GM19238 (cell line): ENCODE measurements around the gene SPACA4.

Source experiments
- DNase-seq: peaks from one replicate; pipeline ENCODE4 v3.0.0; 2011; ENCODE audit warnings: low spot score; ENCODE audit not compliant: insufficient read length

The SPACA4 gene

DNA sequence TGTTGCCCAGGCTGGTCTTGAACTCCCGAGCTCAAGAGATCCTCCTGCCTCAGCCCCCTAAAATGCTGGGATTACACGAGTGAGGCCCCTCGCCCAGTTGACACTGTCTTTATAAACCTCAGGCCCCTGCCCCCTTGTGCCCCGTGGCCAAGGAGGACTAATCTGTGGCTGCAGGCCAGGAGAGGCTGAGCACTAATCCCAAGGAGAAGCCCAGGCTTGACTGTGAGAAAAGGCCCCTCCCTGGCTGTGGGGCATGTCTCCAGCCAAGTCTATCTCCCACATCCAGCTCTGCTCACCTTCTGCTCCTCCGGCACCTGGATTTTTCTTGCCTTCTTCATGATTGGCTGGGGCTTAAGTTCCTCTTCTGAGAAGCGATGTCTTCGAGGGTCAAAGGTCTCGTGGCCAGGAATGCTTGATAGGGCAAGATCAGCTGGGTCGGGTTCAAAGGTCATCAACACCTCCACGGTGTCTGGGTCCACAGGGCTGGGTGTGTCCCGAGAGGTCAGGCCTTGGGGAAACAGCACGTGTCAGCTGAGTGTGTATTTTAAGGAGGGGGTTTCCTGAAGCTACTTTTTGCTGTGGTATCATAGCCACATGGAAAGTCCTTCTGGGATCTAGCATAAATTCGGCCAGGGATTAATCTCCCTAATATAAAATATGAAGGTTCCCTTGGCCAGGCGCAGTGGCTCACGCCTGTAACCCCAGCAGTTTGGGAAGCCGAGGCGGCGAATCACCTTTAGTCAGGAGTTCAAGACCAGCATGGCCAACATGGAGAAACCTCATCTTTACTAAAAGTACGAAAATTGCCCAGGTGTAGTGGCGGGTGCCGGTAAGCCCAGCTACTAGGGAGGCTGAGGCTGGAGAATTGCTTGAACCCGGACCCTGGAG lies 26.9 kb downstream of the SPACA4 start:
- no peak for DNase-seq

DNA sequence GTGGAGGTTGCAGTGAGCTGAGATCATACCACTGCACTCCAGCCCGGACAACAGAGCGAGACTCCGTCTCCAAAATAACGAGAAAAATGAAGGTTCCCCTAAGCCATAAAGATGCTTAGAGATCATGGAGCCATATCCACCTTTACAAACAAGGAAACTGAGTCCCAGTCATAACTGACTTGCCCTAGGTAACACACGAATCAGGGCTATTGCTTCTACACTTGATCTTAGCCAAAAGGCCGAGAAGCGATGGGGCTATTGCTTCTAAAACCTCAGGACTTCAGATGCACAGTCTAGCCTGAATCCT lies 27.4 kb downstream of the SPACA4 start:
- DNase-seq: no peak

DNA sequence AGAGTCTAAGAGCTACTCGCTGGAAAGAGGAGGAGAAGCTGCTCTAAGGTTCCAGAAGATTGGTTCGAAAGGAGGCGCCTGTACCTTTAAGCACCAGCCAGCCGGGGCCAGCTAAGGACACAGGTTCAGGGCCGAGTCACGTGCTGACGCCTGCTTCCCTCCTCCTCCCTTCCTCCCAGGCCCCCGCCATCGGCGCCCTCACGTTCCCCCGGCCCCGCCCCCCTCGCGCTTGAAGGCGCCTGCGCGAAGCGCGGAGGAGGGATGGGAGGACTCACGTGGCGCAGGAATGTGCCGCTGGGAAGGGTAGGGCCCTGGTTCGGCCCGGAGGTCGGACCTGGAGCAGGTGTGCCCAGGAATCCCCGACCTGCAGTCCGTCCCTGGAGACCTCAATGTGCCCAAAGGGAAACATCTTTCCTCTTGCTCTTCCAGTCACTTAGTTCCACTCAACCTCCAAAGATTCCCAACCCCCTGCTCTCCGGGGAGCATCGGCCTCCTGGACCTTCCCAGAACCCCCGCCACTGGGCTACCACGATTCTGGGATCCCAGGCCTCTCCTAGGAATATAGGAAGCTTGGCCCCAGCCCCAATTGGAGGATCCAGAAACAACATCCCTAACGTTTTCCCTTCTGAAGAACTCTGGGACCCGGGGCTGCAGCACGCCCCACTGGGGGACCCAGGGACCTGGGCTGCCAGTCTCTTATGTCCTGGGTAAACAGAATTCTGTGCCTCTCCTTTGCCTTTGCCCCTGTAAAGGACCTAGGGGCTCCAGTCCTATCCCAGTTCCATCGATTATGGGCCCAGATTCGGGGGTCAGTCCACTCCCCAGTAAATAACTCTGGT lies 28.1 kb downstream of the SPACA4 start:
- DNase-seq: peak; percentile 88

DNA sequence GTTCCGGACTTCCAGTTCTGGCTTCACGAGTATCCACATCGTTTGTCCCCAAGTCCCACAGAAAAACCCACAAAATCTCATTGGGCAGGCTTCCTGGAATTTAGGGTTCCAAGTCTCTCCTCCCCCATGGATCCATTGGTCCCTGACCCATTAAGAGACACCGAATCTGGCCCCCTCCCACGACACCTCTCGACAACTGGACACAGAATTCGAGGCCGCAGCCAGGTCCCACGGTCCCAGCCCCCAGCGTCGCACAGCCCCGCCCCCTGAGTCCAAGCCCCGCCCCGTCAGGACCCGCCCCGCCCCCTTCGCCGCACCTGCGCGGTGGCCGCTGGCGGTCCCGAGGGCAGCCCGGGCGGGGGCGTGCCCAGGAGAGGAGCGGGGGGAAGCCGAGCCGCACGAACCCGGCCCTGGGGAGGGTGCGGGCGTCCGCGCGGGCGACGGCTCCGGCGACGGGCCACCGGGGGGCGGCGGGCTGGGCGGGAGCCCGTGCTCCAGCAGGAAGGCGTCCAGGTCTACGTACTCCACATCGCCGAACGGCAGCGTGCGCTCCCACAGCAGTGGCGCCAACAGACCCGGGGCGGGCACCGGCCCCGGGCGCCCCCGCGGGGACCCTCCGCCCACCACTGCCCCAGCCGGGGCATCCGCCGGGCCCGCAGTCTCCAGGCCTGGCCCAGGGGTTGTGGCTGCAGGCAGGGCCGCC lies 28.9 kb downstream of the SPACA4 start:
- peak; percentile 75 for DNase-seq

DNA sequence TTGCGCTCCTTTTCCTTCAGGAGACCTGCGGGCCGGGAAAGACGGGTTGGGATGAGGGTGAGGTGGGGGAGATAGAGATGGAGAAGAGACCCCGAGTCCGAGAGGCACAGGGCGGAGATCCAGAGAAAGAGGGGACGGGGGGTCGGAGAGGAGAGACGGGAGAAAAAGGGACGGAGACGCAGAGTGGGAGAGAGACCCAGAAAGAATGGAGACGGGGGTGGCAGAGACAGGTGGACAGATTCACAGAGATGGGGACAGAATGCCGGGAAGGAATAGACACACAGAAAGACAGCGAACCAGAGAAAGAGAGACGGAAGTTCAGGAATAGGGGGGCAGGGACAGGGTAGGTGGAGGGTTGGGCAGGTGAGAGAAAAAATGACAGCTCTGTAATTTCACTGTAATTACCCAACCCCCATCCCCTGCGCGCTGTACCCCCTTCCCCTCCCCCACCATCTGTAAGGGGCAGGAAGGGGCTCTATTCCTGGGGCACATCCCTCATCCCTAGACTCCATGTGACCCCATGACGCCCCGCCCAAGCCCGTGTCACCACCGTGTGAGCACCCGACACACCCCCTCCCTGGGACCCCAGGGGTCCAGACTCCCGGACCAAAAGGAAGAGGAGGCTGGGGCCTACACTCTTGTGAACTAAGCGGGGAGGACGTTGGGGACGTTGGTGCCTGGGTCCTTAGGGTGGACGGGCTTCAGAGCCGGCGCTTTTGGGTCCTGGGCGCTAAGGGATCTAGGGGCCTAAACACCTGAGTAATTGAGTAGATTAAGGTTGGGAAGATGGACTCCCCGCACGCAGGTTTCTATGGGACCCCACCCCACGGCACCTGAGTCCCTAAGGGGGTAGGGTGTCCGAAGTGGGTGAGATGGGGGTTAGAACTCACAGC lies 29.7 kb downstream of the SPACA4 start:
- no peak for DNase-seq

DNA sequence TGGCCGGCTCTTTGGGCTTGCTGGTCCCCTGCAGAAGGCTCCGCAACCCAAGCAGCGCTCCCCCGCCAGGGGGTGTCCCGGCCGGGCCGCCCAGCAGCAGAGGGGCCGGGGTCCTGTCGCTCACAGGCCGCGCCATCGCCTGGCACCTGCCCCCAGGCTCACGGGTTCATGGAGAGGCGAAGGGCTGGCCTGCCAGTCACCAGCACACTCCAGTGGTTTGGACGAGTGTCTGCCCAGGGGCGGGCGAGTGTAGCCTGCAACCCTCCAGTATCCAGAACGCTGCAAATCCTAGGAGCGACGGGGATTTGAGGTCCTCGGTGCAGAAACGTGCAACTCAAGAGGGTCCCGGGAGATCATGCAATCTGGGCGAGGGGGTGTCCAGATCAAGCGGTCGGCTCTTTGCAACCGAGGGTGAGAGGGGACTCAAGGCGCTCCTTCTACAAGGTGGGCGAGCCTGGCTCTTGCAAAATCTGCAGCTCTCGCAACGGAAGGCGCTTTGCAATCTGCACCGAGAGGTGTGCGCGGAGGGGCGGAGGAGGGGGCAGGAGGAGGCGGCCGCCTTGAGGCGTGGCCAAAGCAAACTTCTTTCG lies 30.4 kb downstream of the SPACA4 start, which contains the start of gene DBP:
Gene DBP, minus strand, starts transcription at position 521 of the 590 bp plus-strand sequence. Its CDS starts 385 bp downstream, at position 136.
- DNase-seq: no peak

DNA sequence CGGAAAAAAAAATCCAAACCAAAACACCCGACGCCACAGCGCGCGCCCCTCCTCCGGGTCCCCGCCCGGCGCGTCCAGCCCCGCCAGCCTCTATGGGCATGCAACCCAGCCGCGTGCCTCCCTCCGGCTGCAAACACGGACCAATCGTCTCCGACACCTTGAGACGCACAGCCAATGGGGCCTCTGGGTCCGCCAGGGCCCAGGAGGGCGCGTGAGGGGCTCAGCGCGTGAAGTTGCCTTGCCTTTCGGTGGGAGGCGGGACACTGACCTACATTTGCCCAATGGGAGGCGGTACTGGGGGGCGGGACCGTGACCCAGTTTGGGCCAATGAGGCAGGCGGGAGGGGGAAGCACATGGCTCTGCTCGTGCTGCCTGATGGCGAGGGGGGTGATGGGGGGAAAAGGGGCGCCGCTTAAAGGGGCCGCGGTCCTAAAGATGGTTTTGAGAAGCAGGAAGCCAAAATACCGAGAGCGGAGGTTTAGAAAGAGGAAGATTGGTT lies 31.0 kb downstream of the SPACA4 start:
- peak; percentile 94 for DNase-seq

DNA sequence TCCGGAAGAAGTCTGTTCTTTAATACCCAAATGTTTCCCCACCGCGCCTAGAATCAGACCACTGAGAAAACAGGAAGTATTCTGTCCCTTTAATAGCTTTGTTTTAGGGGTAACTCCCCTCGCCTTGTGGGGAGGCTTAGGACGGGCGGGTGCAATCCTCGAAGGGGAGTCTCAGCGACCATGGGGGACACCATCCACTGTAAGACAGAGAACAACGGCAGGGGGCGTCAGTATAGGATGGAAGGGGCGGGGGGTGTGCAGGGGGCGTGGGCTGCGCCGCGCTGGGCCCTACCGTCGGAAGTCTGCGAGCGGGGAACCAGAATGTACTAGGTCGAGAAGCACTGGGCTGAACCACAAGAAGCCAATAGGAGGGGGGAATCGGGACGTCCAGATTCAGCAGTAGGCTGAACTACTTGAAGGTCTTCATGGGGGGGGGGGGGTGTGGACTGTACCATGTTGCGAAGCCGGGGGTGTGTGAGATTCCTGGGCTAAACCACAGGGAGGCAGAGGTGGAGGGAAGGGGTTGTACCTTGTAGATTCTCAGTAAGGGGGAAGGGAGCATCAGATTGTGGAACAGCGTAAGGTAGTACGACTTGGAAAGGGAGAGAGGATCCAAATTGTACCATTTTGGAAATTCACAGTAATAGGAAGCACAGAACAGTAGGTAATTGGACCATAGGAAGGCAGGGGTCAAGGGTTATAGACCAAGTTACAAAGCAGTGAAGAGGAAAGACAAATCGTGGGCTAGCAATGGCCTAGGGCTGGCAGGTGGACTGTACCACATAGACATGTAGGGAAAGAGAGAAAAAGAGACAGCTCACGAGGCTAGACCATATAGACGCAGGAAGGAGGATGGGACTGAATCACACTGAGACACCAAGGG lies 31.6 kb downstream of the SPACA4 start:
- peak; percentile 69 for DNase-seq

DNA sequence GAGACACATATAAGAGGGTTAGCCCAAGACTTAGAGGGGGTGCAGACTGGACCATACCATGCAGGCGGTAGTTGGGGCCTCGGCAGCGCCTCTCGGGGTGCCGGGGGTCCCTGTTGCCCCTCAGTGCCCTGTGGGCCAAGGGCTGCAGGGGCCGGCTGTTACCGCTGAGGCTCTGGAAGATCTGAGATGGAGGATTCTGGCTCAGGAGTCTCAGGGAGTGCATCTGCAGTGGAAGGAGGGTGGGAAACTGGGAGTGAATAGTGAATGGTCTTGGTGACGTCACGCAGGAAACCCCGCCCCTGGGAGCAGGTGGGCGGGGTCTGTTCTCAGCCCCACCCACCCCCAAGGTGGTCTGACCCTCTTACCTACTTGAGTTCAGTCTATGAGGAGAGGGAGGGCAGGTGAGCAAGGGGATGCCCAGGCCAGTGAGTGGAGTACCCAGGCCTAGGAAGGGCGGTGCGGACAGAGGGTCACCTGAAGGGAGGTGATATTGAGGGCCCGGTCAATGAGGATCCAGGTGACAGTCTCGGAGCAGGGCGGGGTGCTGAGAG lies 32.4 kb downstream of the SPACA4 start:
- no peak for DNase-seq

DNA sequence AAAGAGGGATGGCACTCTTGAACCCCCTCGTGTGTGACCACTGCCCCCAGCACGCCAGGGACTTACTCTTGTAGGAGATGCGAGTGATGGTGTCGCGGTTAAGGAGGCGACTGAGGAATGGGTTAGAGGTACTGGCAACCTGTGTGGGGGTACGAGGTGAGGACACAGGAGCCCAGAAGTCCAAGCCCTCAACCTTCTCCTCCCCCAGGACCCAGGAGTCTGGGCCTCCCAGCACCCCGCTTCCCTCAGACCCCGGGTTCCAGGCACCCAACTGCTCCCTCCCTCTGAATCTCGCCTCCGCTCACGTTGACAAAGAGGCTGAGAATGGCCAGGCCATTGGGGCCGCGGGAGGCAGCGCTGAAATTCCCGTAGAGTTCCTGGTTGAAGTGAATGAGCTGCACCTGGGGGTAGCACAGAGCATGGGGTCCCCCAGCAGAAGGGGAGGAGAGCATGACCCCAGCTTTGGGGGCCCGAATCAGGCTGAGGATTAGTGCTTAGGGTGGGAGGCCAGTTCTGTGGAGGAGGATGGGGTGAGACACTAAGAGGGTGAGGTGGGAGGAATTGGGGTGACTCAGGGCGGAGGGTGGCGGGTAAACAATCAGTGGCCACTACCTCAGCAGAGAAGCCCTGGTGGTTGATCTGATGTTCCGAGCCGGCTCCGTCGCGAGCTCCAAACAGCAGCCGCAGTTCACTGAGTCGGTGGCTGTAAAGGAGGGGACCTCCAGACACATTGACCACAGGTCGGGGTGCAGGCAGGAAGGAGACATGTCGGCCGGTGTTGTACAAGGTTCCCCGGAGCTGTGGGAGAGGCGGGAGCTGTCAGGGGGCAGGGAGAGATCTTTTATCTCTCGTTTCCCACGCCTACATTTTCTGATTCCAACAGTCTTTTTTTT lies 33.2 kb downstream of the SPACA4 start:
- DNase-seq: no peak

DNA sequence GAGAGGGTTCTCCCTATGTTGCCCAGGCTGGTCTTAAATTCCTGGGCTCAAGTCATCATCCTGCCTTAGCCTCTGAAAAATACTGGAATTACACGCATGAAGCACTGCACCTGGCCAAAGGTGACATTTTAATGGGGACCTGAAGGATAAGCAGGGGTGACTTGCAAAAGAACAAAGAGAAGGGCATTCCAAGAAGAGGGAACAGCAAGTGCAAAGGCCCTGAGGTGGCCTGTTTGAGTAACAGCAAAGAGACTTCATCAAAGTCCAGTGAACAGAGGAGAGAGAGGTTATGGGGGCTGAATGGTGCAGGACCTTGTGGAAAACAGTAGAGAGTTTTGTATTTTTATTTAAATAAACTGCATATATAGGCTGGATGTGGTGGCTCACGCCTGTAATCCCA lies 35.3 kb downstream of the SPACA4 start:
- DNase-seq: no peak

DNA sequence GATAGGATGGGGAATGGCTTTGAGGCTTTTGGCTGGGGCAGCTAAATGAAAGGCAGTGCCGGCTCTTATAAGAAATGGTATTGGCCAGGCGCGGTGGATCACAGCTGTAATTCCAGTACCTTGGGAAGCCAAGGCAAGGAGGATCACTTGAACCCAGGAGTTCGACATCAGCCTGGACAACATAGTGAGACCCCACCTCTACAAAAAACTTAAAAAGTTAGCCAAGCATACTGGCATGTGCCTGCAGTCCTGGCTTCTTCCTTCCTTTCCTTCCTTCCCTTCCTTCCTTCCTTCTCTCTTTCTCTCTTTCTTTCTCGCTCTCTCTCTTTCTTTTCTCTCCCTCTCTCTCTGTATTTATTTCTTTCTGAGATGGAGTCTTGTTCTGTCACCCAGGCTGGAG lies 36.3 kb downstream of the SPACA4 start:
- no peak for DNase-seq

DNA sequence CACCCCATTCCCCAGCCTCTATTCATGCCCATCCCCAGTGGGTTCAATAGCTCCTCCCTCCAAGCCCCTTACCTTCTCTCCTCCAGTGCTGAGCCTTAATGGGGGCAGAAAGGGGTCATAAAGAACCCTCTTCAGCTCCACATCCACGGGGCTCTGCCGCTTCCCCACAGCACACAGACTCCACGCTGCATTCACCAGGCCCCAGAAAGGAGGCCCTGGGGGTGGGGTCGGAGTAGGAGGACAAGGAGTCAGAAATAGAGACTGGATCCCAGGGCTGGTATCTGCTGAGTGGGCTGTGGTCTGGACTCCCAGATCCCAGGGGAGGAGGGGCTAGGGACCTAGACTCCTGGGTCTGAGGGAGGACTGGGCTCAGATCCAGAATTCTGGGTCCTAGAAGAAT lies 37.8 kb downstream of the SPACA4 start:
- DNase-seq: no peak

DNA sequence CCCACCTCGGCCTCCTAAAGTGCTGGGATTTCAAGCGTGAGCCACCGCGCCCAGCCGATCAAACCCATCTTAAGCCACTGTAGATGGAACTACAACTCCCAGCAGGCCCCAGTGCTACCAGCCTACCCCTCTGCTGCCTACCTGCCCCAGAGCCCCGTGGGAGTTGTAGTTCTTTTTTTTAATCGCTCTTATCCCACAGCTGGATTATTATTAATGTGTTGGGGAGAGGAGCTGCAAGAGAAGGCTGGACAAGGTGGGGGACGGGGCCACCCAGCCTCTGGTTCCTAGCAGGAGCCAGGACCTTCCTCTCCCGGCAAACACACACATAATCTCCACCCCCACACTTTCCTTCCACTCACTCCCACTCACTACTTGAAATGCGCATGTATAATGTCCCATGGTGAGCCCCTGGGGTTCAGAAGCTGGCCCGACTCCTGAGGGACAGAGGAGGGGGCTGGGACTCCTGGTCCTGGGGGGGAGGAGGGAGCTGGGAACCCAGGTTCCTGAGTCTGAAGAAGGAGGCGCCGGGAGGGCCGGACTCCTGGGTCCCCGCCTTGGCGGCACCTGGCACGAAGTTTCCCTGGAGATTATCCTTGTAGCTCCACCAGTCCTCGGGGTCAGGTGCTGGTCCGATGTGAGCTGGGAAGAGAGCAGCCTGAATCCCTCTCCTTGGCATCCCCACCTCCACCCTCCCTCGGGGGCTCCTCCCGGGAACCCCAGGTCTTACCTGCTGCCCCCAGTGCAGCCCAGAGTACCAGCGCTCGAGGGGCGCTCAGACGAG lies 38.5 kb downstream of the SPACA4 start:
- no peak for DNase-seq

DNA sequence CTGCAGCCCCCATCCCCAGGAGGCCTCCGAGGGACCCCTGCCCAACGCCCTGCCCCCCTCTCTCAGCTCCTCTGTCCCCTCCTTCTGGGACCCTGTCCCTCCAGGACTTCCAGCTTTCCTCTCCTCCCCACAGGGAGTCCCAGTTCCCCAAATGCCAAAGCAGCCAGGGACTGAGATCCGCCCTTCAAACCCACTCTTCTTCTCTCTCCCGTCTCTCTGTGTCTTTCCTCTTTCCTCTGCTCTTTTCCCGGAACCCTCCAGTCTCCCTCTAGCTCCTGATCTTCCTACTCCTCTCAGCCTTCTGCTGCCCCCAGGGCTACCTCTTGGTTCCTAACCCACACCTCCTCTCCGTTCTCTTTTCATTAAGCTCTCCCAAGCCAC lies 39.1 kb downstream of the SPACA4 start:
- DNase-seq: no peak

DNA sequence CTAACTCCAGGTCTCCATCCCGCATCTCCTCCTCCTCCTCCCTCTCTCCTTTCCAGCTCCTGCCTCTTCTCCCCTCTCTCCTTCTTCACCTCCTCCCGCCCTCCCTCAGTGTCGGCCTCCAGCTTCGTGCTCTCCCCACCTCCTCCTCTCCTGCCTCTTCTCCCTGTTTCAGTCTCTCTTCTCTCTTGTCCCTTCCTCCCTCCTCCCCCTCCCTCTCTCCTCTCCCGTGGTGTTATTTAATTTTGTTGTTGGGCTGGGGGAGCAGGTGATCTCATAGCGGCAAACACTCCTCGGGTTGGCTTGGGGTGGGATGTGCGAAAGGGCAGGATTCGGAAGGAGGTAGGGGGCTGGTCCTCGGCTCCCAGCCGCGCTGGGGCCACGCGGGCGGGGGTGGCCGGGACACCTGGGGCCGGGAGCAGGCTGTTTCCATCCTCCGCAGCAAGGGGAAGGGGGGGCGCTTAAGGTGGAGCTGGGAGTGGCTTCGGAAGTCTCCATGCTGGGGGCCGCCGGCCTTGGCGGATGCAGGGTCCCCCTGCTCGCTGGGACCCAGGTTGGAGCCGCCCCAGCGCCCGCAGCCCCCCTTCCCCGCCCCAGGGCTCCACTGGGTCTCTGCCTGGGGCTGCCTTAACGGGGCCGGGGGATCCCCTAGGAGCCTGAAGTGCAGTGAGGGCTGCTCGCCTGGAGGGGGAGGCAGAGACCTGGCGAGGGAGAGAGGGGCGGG lies 39.6 kb downstream of the SPACA4 start, which contains the start of gene CA11:
Gene CA11, minus strand, starts transcription at position 187 of the 721 bp plus-strand sequence. CDS start 555 bp downstream, outside the sequence.
- DNase-seq: peak; percentile 93
